CD14-positive monocyte (primary cell): Measurements from ENCODE around the gene HDAC10. TPM values are rescaled to one million over a fixed set of nuclear protein-coding genes. Genes with fewer than 3 reads are reported as not detected.

Experiments
- DNase-seq, 3 donors: peaks; one replicate each; pipeline ENCODE4 v3.0.0-alpha.2; 2011 to 2022
- H2AFZ ChIP-seq: 2 replicates; pipeline ENCODE4 v1.6.0; 2012; ENCODE audit warnings: mild to moderate bottlenecking, low read depth, low read length, inconsistent platforms; ENCODE audit not compliant: insufficient read depth, poor library complexity, severe bottlenecking
- H3K27ac ChIP-seq, 2 donors: 1 replicate in 1 of 2; 2 replicates in 1 of 2; pipeline ENCODE4 v1.5.1; 2012 to 2013; ENCODE audit warnings: low read length in 2 of 2, control low read depth in 1 of 2, inconsistent platforms in 1 of 2, low read depth in 1 of 2, mild to moderate bottlenecking in 1 of 2
- H3K27me3 ChIP-seq, 2 donors: one replicate each; pipeline versions ENCODE4 v1.6.0 to v1.6.1; 2011 to 2013; ENCODE audit warnings: low read length in 2 of 2; ENCODE audit not compliant: control insufficient read depth in 2 of 2, insufficient read depth in 2 of 2
- H3K36me3 ChIP-seq, 2 donors: replicated peaks in 1 of 2; 1 replicate in 1 of 2; 2 replicates in 1 of 2; pipeline versions ENCODE4 v1.5.1 to v1.6.1; 2012 to 2013; ENCODE audit warnings: low read length in 2 of 2, control low read depth in 1 of 2, inconsistent platforms in 1 of 2, mild to moderate bottlenecking in 1 of 2; ENCODE audit not compliant: insufficient read depth in 2 of 2, control insufficient read depth in 1 of 2
- H3K4me1 ChIP-seq, 2 donors: 1 replicate in 1 of 2; 2 replicates in 1 of 2; pipeline versions ENCODE4 v1.5.1 to v1.6.1; 2012 to 2013; ENCODE audit warnings: low read length in 2 of 2, control low read depth in 1 of 2, inconsistent platforms in 1 of 2, mild to moderate bottlenecking in 1 of 2, moderate library complexity in 1 of 2; ENCODE audit not compliant: insufficient read depth in 2 of 2, control insufficient read depth in 1 of 2
- H3K4me2 ChIP-seq: replicated peaks from 2 replicates; pipeline ENCODE3; 2012; ENCODE audit warnings: low read length, moderate library complexity, mild to moderate bottlenecking; ENCODE audit not compliant: poor library complexity, severe bottlenecking; ENCODE audit errors: extremely low read depth
- H3K4me3 ChIP-seq, 3 experiments: fragments of 200-600 bp in 1 of 3; sonication (generic) in 1 of 3; replicated peaks in 1 of 3; 1 replicate in 2 of 3; 2 replicates in 1 of 3; pipeline ENCODE4 v1.5.1; 2011 to 2013; ENCODE audit warnings: low read length in 3 of 3, mild to moderate bottlenecking in 3 of 3, control low read depth in 2 of 3, low read depth in 2 of 3, inconsistent platforms in 1 of 3, moderate library complexity in 1 of 3
- H3K79me2 ChIP-seq: 2 replicates; pipeline ENCODE4 v1.6.0; 2012; ENCODE audit warnings: mild to moderate bottlenecking, control low read depth, inconsistent platforms, low read length, moderate library complexity; ENCODE audit not compliant: insufficient read depth
- H3K9ac ChIP-seq: 2 replicates; pipeline ENCODE4 v1.6.0; 2017; ENCODE audit warnings: low read length, mild to moderate bottlenecking; ENCODE audit not compliant: insufficient read depth, poor library complexity, severe bottlenecking
- H3K9me3 ChIP-seq, 2 donors: replicated peaks in 1 of 2; 1 replicate in 1 of 2; 2 replicates in 1 of 2; pipeline versions ENCODE4 v1.5.1 to v1.6.1; 2012 to 2013; ENCODE audit warnings: low read length in 2 of 2, control low read depth in 1 of 2; ENCODE audit not compliant: control insufficient read depth in 1 of 2, insufficient read depth in 1 of 2
- H4K20me1 ChIP-seq: 2 replicates; pipeline ENCODE4 v1.6.0; 2012; ENCODE audit warnings: mild to moderate bottlenecking, low read length, control low read depth, moderate library complexity; ENCODE audit not compliant: insufficient read depth
- H3K27ac Mint-ChIP-seq, 7 donors: one replicate each; pipeline ENCODE4 v1.8.0; 2020; ENCODE audit warnings: mild to moderate bottlenecking in 7 of 7, mixed read lengths in 7 of 7, moderate library complexity in 6 of 7, inconsistent platforms in 2 of 7
- H3K27me3 Mint-ChIP-seq, 3 donors: one replicate each; pipeline ENCODE4 v1.8.0; 2021 to 2022; ENCODE audit warnings: low read depth in 3 of 3, mild to moderate bottlenecking in 3 of 3, mixed read lengths in 3 of 3, moderate library complexity in 3 of 3, inconsistent platforms in 1 of 3
- H3K36me3 Mint-ChIP-seq, 2 donors: one replicate each; pipeline ENCODE4 v1.8.0; 2020; ENCODE audit warnings: mixed read lengths in 2 of 2, inconsistent platforms in 1 of 2, mild to moderate bottlenecking in 1 of 2
- H3K4me1 Mint-ChIP-seq: one replicate; pipeline ENCODE4 v1.8.0; 2020; ENCODE audit warnings: mild to moderate bottlenecking, mixed read lengths
- H3K4me3 Mint-ChIP-seq, 2 donors: one replicate each; pipeline ENCODE4 v1.8.0; 2020; ENCODE audit warnings: mild to moderate bottlenecking in 2 of 2, mixed read lengths in 2 of 2, moderate library complexity in 1 of 2
- H3K9me3 Mint-ChIP-seq, 7 donors: one replicate each; pipeline ENCODE4 v1.8.0; 2020 to 2022; ENCODE audit warnings: mixed read lengths in 7 of 7, mild to moderate bottlenecking in 6 of 7, moderate library complexity in 6 of 7, inconsistent platforms in 2 of 7
- CTCF ChIP-seq: fragments of 200-600 bp; IDR thresholded peaks from one replicate; pipeline ENCODE4 v1.8.0; 2022; ENCODE audit warnings: antibody characterized with exemption, mild to moderate bottlenecking
- WGBS: methylation state at CpG from one replicate; pipeline ENCODE4 v1.1.5; 2013; ENCODE audit warnings: missing lambda C conversion rate; ENCODE audit not compliant: insufficient coverage; 5-methylcytosine and 5-hydroxymethylcytosine counted together
- intact Hi-C, 2 donors: fragments of 100-400 bp; cut with micrococcal nuclease; formaldehyde crosslinking; loops; one replicate each; pipeline versions ENCODE4 v1.15.0 to v1.15.1; 2023
- polyA plus RNA-seq, 3 donors: library from polyadenylated mRNA; depleted of rRNA in 1 of 3; unstranded in 2 of 3; stranded (reverse) in 1 of 3; fragments of 300-500 nt in 2 of 3; fragments of >200 nt in 1 of 3; fragmentation: Illumina TruSeq in 2 of 3; gene quantifications; 1 replicate in 2 of 3; 2 replicates in 1 of 3; pipeline ENCODE4 v1.2.3, GENCODE V29; 2012 to 2021

Gene HDAC10
- polyA plus RNA-seq, 3 donors: 9.2 to 148 (median 13.7) TPM

GRCh38 chr22:50216684-50217520 lies 34.2 kb downstream of the HDAC10 start:
- Histone ChIP-seq H3K4me2 (no peak overlapping the region), H3K9ac (no peak overlapping the region), H3K27ac (no peak overlapping the region), H4K20me1 (peaks cover 88% of the 10 kb centered on the region), H2AFZ (no peak overlapping the region), H3K79me2 (peaks cover 38% of the 10 kb centered on the region), H3K9me3 (no peaks in the 10 kb centered on the region), H3K36me3 (peaks cover 86 to 90% of the 10 kb centered on the region in 2 donors), H3K4me3 (no peak overlapping the region), H3K4me1 (peaks cover 0 to 9% of the 10 kb centered on the region in 2 donors), H3K27me3 (no peaks in the 10 kb centered on the region)
- no peak for TF ChIP-seq CTCF
- Mint-ChIP-seq H3K4me1 (peaks cover 6% of the 10 kb centered on the region), H3K27ac (no peak overlapping the region), H3K9me3 (no peaks in the 10 kb centered on the region), H3K4me3 (no peak overlapping the region), H3K27me3 (no peaks in the 10 kb centered on the region), H3K36me3 (peaks cover 68 to 94% of the 10 kb centered on the region in 2 donors)
- intact Hi-C loops: no loop called here
- DNase-seq: no peak
- WGBS: 97% methylated on average over 50 of the region's 57 CpGs

GRCh38 chr22:50216055-50216683 lies 34.9 kb downstream of the HDAC10 start:
- H3K36me3 Mint-ChIP-seq: peaks cover 67 to 92% of the 10 kb centered on the region in 2 donors
- no peak for TF ChIP-seq CTCF
- H3K4me3 Mint-ChIP-seq: no peak overlapping the region
- intact Hi-C loops: no loop called here
- Histone ChIP-seq H4K20me1 (peaks cover 95% of the 10 kb centered on the region), H3K4me3 (no peak overlapping the region), H3K79me2 (peaks cover 42% of the 10 kb centered on the region), H3K4me2 (no peak overlapping the region), H3K9me3 (no peaks in the 10 kb centered on the region), H3K27ac (no peak overlapping the region), H3K27me3 (no peaks in the 10 kb centered on the region), H3K36me3 (peaks cover 82 to 90% of the 10 kb centered on the region in 2 donors), H3K4me1 (peaks cover 0 to 9% of the 10 kb centered on the region in 2 donors), H3K9ac (no peak overlapping the region), H2AFZ (no peak overlapping the region)
- peak overlapping the region in 1 of 7 donors; percentile 50 for H3K27ac Mint-ChIP-seq
- WGBS: 93% methylated on average over 11 of the region's 15 CpGs
- no peaks in the 10 kb centered on the region for H3K27me3 Mint-ChIP-seq
- no peaks in the 10 kb centered on the region for H3K9me3 Mint-ChIP-seq
- peaks cover 6% of the 10 kb centered on the region for H3K4me1 Mint-ChIP-seq
- DNase-seq: no peak
